ENCODE measurements around the gene SLC17A4. TPM values are rescaled to one million over a fixed set of nuclear protein-coding genes. Genes with fewer than 3 reads are reported as not detected.

Gene SLC17A4
- total and polyA plus RNA-seq, 2 of the 13 experiments (the other 11 are each of a cell fraction or from before 2014, with no cell fraction given): 0.07 TPM; not detected in 1

- TF ChIP-seq ZNF687 (CRISPR knock-in tag; IDR thresholded peaks at IDR 0.05): peak; percentile 23; the same call in 1 of the 2 replicates
- 0 out of 2 replicates have a peak, but pooled peaks have one; percentile 24 for TF ChIP-seq MIXL1 (CRISPR knock-in tag; IDR thresholded peaks at IDR 0.05)
- 0 out of 2 replicates have a peak, but pooled peaks have one; percentile 15 for TF ChIP-seq ZNF784 (CRISPR knock-in tag; IDR thresholded peaks at IDR 0.05; ENCODE audit: borderline replicate concordance)
- TF ChIP-seq SALL1 (CRISPR knock-in tag; IDR thresholded peaks at IDR 0.05): peak; percentile 45; the same call in 1 of the 2 replicates
- no peak for TF ChIP-seq RFX5 (IDR thresholded peaks at IDR 0.05; ENCODE audit: low read depth, low read length)
- 0 out of 2 replicates have a peak, but pooled peaks have one; percentile 62 for TF ChIP-seq ERF (CRISPR knock-in tag; IDR thresholded peaks at IDR 0.05)
- TF ChIP-seq RAD21 (CRISPR knock-in tag; IDR thresholded peaks at IDR 0.05): peak; percentile 85
- TF ChIP-seq ZNF644 (CRISPR knock-in tag; IDR thresholded peaks at IDR 0.05; ENCODE audit: low read depth): 0 out of 2 replicates have a peak, but pooled peaks have one; percentile 20
- TF ChIP-seq FOXA1 (IDR thresholded peaks at IDR 0.05): no peak
- TF ChIP-seq FOXA1 (CRISPR knock-in tag; IDR thresholded peaks at IDR 0.05): 0 out of 2 replicates have a peak, but pooled peaks have one; percentile 11
- peak; percentile 98 for TF ChIP-seq SMC3 (IDR thresholded peaks at IDR 0.05; ENCODE audit: low read length)
- TF ChIP-seq KAT8 (CRISPR knock-in tag; IDR thresholded peaks at IDR 0.05): peak; percentile 22; the same call in 1 of the 2 replicates
- no peak for TF ChIP-seq NR2F6 (IDR thresholded peaks at IDR 0.05)
- 0 out of 2 replicates have a peak, but pooled peaks have one; percentile 18 for TF ChIP-seq NR2F6 (CRISPR knock-in tag; IDR thresholded peaks at IDR 0.05)
- TF ChIP-seq LCORL (IDR thresholded peaks at IDR 0.05): no peak
- 0 out of 2 replicates have a peak, but pooled peaks have one; percentile 24 for TF ChIP-seq LCORL (CRISPR knock-in tag; IDR thresholded peaks at IDR 0.05)
- TF ChIP-seq, protein P1, sequence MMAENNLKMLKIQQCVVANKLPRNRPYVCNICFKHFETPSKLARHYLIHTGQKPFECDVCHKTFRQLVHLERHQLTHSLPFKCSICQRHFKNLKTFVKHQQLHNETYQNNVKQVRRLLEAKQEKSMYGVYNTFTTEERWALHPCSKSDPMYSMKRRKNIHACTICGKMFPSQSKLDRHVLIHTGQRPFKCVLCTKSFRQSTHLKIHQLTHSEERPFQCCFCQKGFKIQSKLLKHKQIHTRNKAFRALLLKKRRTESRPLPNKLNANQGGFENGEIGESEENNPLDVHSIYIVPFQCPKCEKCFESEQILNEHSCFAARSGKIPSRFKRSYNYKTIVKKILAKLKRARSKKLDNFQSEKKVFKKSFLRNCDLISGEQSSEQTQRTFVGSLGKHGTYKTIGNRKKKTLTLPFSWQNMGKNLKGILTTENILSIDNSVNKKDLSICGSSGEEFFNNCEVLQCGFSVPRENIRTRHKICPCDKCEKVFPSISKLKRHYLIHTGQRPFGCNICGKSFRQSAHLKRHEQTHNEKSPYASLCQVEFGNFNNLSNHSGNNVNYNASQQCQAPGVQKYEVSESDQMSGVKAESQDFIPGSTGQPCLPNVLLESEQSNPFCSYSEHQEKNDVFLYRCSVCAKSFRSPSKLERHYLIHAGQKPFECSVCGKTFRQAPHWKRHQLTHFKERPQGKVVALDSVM (CRISPR knock-in tag; IDR thresholded peaks at IDR 0.05): no peak
- TF ChIP-seq CBX5 (CRISPR knock-in tag; IDR thresholded peaks at IDR 0.05; ENCODE audit: borderline replicate concordance): peak; percentile 34; the same call in 1 of the 2 replicates
- peak; percentile 60 for TF ChIP-seq XRCC5 (optimal IDR thresholded peaks at IDR 0.05; ENCODE audit: low read length)
- no peak for TF ChIP-seq TIGD3 (CRISPR knock-in tag; IDR thresholded peaks at IDR 0.05; ENCODE audit: borderline replicate concordance)
- 0 out of 2 replicates have a peak, but pooled peaks have one; percentile 46 for TF ChIP-seq SMAD3 (CRISPR knock-in tag; IDR thresholded peaks at IDR 0.05)
- no peak for TF ChIP-seq ZBTB21 (CRISPR knock-in tag; IDR thresholded peaks at IDR 0.05)
- TF ChIP-seq TBX2 (CRISPR knock-in tag; IDR thresholded peaks at IDR 0.05; ENCODE audit: borderline replicate concordance): no peak
- peak; percentile 29; the same call in 1 of the 2 replicates for TF ChIP-seq ETV5 (CRISPR knock-in tag; IDR thresholded peaks at IDR 0.05; ENCODE audit: borderline replicate concordance)
- no peak for TF ChIP-seq ZNF777 (CRISPR knock-in tag; IDR thresholded peaks at IDR 0.05)
Measured at GRCh38 chr6:25788305-25788922, 33.9 kb downstream of the SLC17A4 start (continued).

Data from HepG2 (cell line).